Measurements from ENCODE around the gene NYNRIN.
"Not testable (repeated sequence)": the region's sequence is repeated elsewhere in the genome, so short reads cannot be mapped to it uniquely, and the experiment has no call there.

The NYNRIN gene

DNA sequence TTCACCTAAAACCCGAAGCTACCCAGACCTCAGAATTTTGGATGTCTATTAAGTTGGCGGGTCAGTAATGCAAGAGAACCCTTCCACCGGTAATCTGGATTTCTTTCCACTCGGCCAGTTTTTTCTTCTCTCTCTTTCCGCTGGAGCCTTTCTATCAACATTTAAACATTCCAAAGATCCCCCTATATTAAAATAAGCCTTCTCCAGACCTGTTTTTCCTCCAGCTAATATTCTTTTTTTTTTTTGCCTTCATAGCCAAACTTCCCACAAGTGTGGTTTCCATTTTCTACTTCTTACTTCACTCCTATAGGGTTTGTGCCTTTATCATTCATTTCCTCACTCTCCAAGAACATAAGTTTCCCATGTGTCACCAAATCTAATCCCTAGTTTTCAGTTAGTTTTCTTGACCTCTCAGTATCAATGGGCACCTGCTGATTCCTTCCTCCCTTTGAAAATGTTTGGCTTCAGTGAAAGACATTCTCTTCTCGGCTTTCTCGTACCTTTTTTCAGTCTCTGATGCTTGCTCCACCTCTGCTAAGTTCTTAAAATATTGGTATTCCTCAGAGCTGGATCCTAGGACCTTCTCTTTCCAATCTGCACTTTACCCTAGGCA is 44.4 kb downstream of the NYNRIN start:
- no peak for DNase-seq (ENCODE audit: low read depth in 2 of 3, low spot score in 2 of 3)

DNA sequence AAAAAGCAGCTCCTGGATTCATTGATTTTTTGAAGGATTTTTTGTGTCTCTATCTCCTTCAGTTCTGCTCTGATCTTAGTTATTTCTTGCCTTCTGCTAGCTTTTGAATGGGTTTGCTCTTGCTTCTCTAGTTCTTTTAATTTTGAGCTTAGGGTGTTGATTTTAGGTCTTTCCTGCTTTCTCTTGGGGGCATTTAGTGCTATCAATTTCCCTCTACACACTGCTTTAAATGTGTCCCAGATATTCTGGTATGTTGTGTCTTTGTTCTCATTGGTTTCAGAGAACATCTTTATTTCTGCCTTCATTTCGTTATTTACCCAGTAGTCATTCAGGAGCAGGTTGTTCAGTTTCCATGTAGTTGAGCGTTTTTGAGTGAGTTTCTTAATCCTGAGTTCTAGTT is 52.0 kb downstream of the NYNRIN start:
- not testable (repeated sequence) for DNase-seq (ENCODE audit: low read depth in 2 of 3, low spot score in 2 of 3)

DNA sequence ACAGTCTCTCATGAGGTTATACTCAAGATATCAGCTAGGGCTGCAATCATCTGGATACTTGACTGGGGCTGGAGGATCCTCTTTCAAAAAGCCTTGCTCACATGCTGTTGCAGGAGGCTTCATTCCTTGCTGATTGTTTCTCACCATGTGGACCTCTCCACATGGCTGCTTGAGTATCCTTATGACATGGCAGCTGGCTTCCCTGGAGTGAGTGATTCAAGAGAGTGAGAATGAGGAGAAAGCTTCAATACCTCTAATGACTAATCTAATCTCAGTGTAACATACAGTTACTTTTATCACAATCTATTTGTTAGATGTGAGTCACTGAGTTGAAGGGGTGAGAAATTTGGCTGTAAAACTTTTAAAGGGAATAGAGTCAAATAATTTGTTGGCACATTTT is 58.2 kb downstream of the NYNRIN start:
- no peak for DNase-seq (ENCODE audit: low read depth in 2 of 3, low spot score in 2 of 3)

DNA sequence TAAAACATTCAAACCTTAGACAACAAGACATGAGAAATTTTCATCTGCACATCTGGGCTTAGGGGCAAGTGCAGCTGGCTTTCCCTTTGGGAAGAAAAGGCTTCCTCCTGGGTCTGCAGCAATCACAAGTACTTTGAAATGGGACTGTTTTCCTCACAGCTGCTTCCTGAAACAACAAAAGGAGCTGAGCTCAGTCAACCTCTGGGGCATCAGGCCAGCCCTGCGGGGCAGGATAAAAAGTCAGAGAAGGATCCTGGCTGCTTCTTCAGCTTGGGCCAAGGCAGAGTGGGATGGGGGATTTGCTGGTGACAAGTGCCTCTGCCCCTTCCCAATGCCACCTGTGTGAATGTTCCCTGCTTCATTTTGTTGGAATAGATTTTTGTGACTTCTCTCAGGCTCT is 59.9 kb downstream of the NYNRIN start:
- no peak for DNase-seq (ENCODE audit: low read depth in 2 of 3, low spot score in 2 of 3)

DNA sequence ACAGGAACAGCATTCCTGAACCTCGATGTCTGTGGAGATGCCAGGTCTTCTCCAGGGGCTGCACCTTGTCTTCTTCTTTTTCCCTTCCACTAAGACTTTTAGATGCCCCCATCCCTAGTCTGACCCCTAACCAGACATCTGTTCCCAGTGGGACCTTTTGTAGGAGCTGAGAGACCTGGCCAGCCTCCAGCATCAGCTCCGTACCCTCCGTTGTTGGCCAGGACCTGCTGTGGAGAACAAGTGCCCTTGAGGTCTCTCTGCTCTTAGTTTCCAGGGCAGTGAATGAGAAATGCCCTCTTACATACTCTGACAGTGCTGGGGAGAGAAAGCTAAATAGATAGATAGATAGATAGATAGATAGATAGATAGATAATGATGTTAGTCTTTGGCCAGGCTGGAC is 60.5 kb downstream of the NYNRIN start:
- no peak for DNase-seq (ENCODE audit: low read depth in 2 of 3, low spot score in 2 of 3)

DNA sequence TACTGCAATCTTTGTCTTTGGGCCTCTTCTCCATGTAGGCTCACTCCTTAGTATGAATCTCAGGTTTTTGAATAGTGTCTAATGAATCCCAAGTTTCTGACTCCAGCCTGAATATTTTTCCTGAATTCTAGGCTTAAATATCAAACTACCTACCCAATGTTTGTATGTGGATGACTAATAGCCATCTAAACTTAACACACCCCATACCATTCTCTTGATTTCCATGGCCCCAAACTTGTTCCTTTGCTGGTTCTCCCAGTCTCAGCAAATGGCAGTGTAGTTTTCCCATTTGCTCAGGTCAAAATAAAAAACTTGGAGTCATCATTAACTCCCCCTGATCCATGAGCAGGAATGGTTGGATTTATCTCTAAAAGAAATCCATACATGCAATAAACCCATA is 62.5 kb downstream of the NYNRIN start:
- DNase-seq (ENCODE audit: low read depth in 2 of 3, low spot score in 2 of 3): no peak

DNA sequence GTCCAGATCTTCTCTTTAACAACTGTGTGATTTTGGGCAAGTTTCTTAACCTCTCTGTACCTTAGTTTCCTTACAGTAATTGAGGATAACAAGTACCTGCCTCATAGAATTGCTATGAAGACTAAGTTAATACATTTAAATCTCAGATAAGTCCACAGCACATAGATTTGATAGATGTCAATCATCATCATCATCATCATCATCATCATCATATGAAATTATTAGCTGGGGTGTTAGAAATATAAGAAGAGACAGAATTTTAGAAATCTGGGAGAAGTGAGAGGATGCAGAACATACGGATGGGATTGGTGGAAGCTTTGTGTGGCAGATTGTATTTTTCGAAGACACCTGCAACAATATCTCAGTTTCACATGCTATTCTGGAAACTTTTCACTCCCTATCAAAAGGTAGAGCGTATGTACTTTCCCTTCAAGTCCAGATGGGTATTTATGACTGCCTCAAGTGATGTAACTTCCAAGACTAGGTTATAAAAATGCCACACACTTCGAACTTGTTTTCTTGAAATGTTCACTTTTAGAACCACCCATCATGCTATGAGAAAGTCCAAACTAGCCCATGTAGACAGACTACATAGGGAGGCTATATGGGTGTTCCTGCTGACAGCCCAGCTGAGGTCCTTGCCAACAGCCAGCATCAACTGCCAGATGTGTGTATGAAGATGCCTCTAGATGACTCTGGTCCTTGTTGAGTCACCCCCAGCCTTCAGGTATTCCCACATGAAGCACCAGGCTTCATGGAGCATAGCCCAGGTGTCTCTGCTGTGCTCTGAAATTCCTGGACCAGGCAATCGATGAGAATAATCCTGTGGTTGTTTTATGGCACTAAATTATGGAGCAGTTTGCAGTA is 64.4 kb downstream of the NYNRIN start:
- no peak for DNase-seq (ENCODE audit: low read depth in 2 of 3, low spot score in 2 of 3)

DNA sequence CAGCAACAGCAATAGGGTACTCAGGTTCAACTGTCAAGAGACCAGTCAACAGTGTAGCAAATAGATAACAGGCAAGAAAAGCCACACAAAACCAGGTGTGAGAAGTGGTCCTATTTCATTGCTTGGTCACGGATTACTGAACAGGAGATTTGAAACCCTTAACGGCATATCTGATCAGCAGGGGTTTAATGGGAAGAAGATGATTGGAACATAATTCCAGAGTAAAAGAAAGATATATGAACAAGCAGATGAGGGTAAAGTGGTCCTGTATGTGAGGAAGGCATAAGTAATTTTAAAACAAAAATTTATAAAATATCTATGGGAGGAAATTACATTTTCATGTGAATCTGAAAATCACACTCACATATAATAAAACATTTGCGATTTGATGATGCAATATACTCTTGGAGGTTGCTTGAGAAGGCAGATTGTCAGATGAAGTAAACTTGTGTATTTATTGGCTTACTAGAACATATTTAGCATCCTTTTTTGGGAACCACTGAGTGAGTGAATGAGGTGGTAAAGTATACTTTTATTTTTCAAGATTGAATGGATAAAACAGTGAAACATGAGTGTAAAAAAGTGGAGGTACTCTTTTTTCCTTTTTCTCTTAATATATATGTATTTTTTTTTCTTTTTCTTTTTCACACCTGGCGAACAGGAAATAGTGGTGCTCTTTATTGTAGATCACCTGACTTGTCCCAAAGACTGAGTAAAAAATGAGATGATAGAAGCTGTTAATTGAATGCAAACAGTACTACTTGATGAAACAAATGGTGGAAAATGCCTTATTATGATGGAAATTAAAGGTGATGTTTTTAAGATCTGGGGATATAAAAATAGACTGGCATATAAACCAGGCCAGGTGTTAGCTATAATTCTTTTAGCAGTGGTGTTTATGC is 65.3 kb downstream of the NYNRIN start:
- no peak for DNase-seq (ENCODE audit: low read depth in 2 of 3, low spot score in 2 of 3)

DNA sequence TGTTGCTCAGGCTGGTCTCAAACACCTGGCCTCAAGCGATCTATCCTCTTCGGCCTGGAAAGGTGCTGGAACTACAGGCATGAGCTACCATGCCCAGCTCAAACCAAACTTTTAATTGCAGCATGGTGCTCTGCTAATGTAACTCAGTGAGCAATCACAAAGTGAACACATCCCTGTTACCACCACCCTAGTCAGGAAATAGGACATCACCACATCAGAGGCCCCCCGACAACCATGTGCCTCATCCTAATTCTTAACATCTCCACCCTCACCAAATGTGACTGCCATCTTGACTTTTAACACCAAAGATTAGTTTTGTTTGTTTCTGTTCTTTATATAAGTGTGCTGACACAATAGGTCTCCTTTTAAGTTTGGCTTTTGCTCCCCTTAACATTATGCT is 66.6 kb downstream of the NYNRIN start:
- DNase-seq (ENCODE audit: low read depth in 2 of 3, low spot score in 2 of 3): no peak

DNA sequence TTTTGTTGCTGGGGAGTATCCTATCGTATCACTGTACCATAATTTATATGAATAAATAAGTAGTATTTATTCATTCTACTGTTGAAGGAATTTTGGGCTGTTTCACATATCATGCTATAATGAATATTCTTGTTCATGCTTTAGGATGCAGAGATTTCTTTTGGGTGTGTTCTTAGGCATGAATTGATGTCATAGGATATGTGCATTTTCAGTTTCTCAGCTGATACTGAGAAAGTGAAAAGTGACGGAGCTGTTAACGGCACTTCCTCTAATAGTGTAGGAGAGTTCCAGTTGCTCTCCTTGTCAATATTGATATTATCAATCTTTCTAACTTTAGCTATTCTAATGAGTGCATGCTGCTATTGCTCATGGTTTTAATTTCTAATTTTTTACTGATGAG is 67.0 kb downstream of the NYNRIN start:
- no peak for DNase-seq (ENCODE audit: low read depth in 2 of 3, low spot score in 2 of 3)

Measured in activated CD8-positive, alpha-beta memory T cell treated with anti-CD3 and anti-CD28 coated beads for 48 hours (primary cell).